Stimulated activated CD4-positive, alpha-beta T cell treated with anti-CD3 and anti-CD28 coated beads, Interleukin-12 subunit alpha, Interleukin-12 subunit beta, amount 100 ng/mL, for 4 hours (primary cell): Measurements from ENCODE around the gene TRAPPC6A.

Source experiments
- DNase-seq: peaks from one replicate; pipeline ENCODE4 v3.0.0-alpha.2; 2020

TRAPPC6A gene

GRCh38 chr19:45184115-45184514, 6.1 kb upstream of the TRAPPC6A start:
- no peak for DNase-seq

- DNase-seq, result no peak
Observed at GRCh38 chr19:45182758-45183157, 4.7 kb upstream of the TRAPPC6A start.

GRCh38 chr19:45180936-45181335, 2.9 kb upstream of the TRAPPC6A start:
- DNase-seq, result no peak

- DNase-seq, result no peak
Observed at GRCh38 chr19:45179892-45180370, 1.9 kb upstream of the TRAPPC6A start.

GRCh38 chr19:45179072-45179891, 1.2 kb upstream of the TRAPPC6A start:
- DNase-seq, result peak; percentile 40

GRCh38 chr19:45178262-45179071, 430 bp upstream of the TRAPPC6A start, which contains the start of gene BLOC1S3:
Gene BLOC1S3 (plus strand): TSS chr19:45178784. CDS start chr19:45179297, 513 bp downstream.
- DNase-seq, result peak; percentile 99

- no peak for DNase-seq
Observed at GRCh38 chr19:45175515-45176345, 2.3 kb downstream of the TRAPPC6A start.

- DNase-seq, result no peak
Observed at GRCh38 chr19:45173816-45174215, 4.2 kb downstream of the TRAPPC6A start.

GRCh38 chr19:45172611-45173208, 5.3 kb downstream of the TRAPPC6A start:
- no peak for DNase-seq

GRCh38 chr19:45172173-45172572, 5.9 kb downstream of the TRAPPC6A start:
- DNase-seq, result no peak

- peak; percentile 17 for DNase-seq
Observed at GRCh38 chr19:45171211-45171623, 6.8 kb downstream of the TRAPPC6A start.

- DNase-seq, result no peak
Observed at GRCh38 chr19:45170146-45171106, 7.6 kb downstream of the TRAPPC6A start.

GRCh38 chr19:45169602-45170001, 8.4 kb downstream of the TRAPPC6A start:
- no peak for DNase-seq

- DNase-seq, result no peak
Observed at GRCh38 chr19:45168767-45169351, 9.2 kb downstream of the TRAPPC6A start.

- DNase-seq, result no peak
Observed at GRCh38 chr19:45166723-45167252, 11.2 kb downstream of the TRAPPC6A start.

GRCh38 chr19:45164577-45165335, 13.3 kb downstream of the TRAPPC6A start:
- DNase-seq, result peak; percentile 46

GRCh38 chr19:45163751-45164460, 14.1 kb downstream of the TRAPPC6A start:
- no peak for DNase-seq

GRCh38 chr19:45163156-45163555, 14.9 kb downstream of the TRAPPC6A start:
- no peak for DNase-seq

- no peak for DNase-seq
Observed at GRCh38 chr19:45162608-45163143, 15.4 kb downstream of the TRAPPC6A start.
